GM19455 (cell line): ENCODE data around the gene GPR61.

Experiments used
- ATAC-seq: cut with Tn5 transposase; IDR thresholded peaks from one replicate; pipeline ENCODE4 v1.9.1; 2021; ENCODE audit not compliant: unreplicated experiment

The GPR61 gene

DNA sequence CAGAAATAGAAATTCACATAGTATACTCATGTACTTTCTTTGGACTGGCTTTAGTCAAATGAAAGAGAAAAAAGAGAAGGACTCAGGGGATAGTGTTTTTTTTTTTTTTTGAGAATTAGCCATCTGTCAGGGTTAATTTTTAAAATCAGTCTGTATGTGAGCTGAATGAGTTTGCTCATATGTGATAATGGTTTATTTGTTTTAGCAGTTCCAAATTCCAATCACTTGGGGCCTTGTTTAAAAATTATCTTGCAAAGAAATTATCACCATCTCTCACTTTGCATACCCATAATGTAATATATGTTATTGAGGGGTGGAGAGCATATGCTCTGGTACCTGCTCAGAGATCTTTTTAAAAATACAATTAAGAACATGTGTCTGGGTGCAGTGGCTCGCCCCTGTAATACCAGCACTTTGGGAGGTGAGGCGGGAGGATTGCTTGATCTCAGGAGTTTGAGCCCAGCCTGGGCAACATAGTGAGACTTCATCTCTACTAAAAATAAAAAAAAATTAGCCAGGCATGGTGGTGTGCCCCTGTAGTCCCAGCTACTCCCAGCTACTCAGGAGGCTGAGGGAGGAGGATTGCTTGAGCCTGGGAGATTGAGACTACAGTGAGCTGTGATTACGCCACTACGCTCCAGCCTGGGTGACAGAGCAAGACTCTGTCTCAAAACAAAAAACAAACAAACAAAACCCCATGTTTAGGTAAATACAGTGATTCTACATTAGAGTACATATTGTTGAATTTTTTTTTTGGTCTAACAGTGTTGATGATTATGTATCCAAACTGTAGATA is 28.4 kb downstream of the GPR61 start:
- ATAC-seq: no peak

DNA sequence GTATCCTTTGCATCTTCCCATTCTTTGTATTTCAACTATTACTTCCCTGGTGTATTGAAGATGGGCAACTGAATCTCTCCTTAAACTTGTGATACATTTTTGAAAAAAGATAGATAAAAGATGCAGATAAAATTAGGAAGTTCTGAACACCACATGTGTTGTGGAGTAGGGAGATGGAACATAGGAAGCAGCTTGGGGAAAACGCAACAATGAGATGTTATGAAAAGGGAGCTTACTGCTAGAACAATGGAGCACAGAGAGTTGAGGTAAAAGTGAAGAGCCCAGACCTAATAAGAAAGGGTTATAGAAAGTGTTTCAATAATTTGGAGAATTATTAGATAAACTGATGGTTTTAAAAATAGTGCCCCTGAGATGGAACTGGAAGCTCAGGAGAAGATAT is 29.7 kb downstream of the GPR61 start:
- ATAC-seq: no peak

DNA sequence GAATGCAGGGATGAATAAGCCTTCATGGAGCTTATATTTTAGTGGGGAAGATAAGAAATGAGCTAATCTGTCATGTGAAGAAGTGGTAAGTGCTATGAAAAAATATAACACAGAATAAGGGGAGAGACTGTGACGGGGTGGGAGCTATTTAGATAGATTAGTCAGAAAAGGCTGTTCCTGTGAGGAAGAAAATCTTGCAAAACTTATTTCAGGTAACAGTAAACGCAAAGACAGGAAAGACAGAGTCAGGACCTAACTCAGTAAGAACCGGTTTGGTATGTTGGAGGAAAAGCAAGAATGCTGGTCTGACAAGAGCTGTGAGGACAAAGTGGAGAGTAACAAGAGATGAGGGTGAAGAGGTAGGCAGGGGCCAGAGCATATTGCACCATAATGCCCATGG is 30.7 kb downstream of the GPR61 start:
- no peak for ATAC-seq

DNA sequence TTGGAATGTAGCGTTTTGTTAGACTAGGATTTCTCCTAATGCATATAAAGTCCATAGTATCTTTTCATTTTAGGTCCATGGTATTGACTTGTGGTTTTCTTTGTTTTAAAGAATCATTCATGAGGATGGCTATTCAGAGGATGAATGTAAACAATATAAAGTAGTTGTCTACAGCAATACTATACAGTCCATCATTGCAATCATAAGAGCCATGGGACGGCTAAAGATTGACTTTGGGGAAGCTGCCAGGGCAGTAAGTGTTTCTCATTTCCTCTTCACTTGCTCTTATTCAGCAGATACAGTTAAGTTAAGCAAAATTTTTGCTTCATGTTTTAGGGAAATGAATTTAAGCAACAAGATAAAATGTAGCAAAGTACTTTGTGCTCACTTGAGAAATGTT is 34.1 kb downstream of the GPR61 start:
- ATAC-seq: no peak

DNA sequence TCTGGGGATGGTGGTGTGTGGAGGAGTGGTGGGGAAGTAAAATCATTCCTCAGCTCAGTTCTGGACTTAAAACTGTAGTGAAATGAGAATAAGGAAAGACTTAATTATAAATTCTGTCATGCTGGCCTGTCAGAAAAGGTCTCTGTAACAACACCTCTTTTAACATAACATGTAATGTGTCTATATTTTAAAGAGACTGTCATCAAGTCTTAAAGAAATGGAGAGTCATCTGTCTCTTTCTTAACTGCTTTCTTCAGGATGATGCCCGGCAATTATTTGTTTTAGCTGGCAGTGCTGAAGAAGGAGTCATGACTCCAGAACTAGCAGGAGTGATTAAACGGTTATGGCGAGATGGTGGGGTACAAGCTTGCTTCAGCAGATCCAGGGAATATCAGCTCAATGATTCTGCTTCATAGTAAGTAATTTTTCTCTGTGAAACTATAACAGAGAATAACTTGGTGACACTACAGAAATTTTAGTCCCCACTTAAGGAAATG is 39.3 kb downstream of the GPR61 start:
- ATAC-seq: no peak

DNA sequence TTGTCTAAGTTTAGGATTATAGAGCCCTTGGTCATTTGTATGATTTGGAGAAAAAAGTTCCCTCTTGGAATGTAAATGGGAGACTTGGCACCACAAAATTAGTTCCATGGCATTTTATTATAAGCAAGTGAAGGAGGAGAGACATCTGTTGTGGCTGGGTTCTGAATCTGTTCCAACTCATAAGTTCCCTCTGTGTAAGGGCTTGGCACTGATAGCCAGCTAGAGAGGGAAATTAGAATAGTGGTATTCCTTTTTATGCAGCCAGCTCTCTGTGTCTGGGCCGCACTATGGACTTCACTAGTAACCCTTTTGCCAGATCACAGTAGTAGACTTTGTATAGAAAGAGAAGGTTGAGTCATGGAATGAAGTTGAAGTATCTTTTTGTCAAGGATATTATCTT is 39.8 kb downstream of the GPR61 start:
- ATAC-seq: no peak

DNA sequence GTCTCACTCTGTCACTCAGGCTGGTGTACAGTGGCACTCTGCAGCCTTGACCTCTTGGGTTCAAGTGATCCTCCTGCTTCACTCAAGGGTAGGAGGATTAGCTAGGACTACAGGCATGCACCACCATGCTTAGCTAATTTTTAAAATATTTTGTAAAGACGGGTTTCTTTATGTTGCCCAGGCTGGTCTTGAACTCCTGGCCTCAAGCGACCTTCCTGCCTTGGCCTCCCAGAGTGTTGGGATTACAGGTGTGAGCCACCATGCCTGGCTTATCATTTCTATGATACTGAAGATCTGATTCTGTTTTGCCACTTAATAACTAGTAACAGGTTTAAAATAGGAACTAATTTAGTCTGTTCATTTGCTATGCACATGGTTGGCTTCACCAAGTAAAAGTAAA is 42.3 kb downstream of the GPR61 start:
- no peak for ATAC-seq

DNA sequence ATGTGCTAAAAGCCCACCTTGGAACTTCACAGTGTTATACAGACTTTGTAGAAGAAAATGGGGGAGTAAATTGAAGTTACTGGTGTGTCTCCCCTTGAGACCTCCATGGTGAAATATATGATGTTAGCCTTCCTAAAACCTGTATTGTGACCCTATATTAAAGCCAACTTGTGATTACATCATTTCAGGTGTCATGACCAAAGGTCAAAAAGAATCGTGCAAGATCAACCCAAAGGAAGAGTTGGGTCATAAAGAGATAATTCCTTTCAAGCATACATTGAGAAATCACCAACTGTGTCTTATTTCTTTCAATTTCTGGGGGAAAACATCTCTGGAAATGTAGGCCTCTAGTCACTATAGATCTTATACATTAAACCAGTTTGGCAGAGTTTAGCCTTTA is 45.1 kb downstream of the GPR61 start:
- ATAC-seq: no peak

DNA sequence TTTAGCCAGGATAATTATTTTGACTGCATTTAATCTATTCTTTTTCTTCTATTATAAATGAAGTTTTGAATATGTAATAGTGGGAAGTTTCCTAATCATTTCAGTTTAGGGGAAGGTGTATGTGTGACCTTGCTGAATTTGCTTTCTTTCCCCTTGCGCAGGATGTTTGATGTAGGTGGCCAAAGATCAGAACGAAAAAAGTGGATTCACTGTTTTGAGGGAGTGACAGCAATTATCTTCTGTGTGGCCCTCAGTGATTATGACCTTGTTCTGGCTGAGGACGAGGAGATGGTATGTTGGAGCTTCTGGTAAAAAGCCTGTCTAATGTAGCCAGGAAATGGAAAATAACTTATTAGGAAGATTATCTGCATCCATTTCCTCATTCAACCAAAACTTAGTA is 46.4 kb downstream of the GPR61 start:
- ATAC-seq: no peak

DNA sequence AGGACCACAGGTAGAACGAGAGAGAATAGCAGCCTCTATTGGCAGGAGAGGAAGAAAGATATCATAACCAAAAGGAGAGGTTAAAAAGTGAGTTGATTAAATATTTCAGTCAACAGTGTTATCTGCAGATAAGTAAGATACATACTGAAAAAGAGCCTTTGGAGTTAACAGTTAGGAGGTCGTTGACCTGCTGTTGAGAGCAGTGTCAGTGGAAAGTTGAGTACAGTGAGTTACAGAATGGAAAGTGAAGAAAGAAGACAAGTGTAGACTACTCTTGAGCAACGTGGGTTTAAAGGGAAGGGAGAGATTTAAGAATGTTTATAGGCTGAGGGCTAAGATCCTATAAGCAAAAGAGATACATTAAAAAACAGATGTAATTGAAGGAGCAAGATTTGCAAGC is 49.5 kb downstream of the GPR61 start:
- ATAC-seq: no peak

DNA sequence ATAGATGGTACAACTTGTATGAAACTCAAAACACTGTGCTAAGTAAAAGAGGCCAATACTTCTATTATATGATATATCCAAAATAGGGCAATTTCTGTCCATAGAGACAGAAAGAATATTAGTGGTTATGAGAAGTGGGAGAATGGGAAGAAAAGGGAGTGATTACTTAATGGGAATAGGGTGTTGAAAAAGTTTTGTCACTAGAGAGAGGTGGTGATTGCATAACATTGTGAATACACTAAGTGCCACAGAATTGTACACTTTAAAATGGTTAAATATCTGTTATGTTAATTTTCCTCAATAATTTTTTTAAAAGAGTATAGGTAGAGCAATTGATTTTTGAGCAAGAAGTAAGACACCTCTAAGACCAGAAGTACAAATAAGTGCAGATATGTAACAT is 50.0 kb downstream of the GPR61 start:
- ATAC-seq: no peak

DNA sequence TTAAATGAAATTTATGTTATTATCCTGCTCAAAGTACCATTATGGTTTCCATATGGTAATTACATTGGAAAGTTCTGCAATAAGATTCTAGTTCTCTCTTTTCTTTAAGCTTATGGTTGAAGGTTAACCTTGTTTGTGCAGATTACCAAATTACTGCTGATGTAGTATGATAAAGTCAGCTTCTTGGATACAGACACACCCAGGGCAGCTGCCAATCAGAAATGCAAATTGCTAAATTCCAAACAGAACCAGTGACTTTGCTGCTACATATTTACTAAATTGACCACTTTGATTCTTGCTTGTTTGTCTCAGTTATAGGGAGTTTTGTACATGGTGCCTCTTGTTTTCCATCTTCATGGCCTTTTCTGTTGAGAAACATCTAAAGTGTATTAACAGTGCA is 53.2 kb downstream of the GPR61 start:
- no peak for ATAC-seq

DNA sequence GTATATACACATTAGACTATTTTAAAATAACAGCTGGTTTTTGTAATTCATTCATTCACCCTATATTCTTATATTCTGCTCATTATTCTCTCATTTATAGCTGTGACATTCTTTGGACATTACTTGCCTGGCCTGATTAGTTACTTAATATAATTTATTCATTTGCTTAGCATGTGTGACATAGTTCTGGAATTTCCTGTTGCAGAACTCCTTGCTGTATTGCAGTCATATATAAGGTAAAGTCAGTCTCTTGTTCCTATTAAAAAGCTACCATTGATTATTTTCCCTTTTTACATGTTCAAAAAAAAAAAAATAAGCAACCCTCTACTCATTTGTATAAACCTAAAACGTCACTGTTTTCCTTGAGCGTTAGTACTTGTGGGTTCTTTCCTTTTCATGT is 55.9 kb downstream of the GPR61 start:
- ATAC-seq: no peak
